ENCODE measurements around the gene PLA2G2A.
A peak's percentile ranks its signal among the peaks of the same experiment; 100 is the strongest.
"Not testable (repeated sequence)": the region's sequence is repeated elsewhere in the genome, so short reads cannot be mapped to it uniquely, and the experiment has no call there.

PLA2G2A gene

GRCh38 chr1:19979494-19979977, at the start of gene PLA2G2A:
PLA2G2A (minus strand) TSS chr1:19979618; CDS start chr1:19978773, 845 bp downstream.
- DNase-seq = no peak

GRCh38 chr1:20028726-20029125, 49.3 kb upstream of the PLA2G2A start:
- no peak for DNase-seq

GRCh38 chr1:20028125-20028524, 48.7 kb upstream of the PLA2G2A start:
- DNase-seq = no peak

- no peak for DNase-seq
Measured at GRCh38 chr1:20017741-20018140, 38.3 kb upstream of the PLA2G2A start.

GRCh38 chr1:20014153-20014552, 34.7 kb upstream of the PLA2G2A start:
- DNase-seq = no peak

GRCh38 chr1:20010016-20010415, 30.6 kb upstream of the PLA2G2A start:
- DNase-seq = no peak

GRCh38 chr1:20009212-20009611, 29.8 kb upstream of the PLA2G2A start:
- DNase-seq = no peak

GRCh38 chr1:20008391-20008841, 29.0 kb upstream of the PLA2G2A start:
- DNase-seq = no peak

GRCh38 chr1:19998823-19999222, 19.4 kb upstream of the PLA2G2A start:
- peak; percentile 14 for DNase-seq

- DNase-seq = no peak
Measured at GRCh38 chr1:19990689-19991088, 11.3 kb upstream of the PLA2G2A start.

GRCh38 chr1:19990182-19990582, 10.8 kb upstream of the PLA2G2A start:
- DNase-seq = not testable (repeated sequence)

GRCh38 chr1:19988267-19989006, 9.0 kb upstream of the PLA2G2A start:
- no peak for DNase-seq

- DNase-seq = no peak
Measured at GRCh38 chr1:19987719-19988118, 8.3 kb upstream of the PLA2G2A start.

GRCh38 chr1:19984409-19985016, 5.1 kb upstream of the PLA2G2A start:
- not testable (repeated sequence) for DNase-seq

- DNase-seq = no peak
Measured at GRCh38 chr1:19981507-19982312, 2.3 kb upstream of the PLA2G2A start.

GRCh38 chr1:19981170-19981506, 1.7 kb upstream of the PLA2G2A start:
- DNase-seq = no peak

GRCh38 chr1:19980314-19980713, 896 bp upstream of the PLA2G2A start:
- no peak for DNase-seq

GRCh38 chr1:19978143-19978542, 1.3 kb downstream of the PLA2G2A start:
- no peak for DNase-seq

GRCh38 chr1:19976317-19977003, 3.0 kb downstream of the PLA2G2A start:
- no peak for DNase-seq

- no peak for DNase-seq
Measured at GRCh38 chr1:19975423-19976193, 3.8 kb downstream of the PLA2G2A start.

- DNase-seq = peak; percentile 75
Measured at GRCh38 chr1:19974822-19975416, 4.5 kb downstream of the PLA2G2A start.

GRCh38 chr1:19973616-19974015, 5.8 kb downstream of the PLA2G2A start:
- no peak for DNase-seq

Data from HCEC 1CT (cell line).